Mesenteric fat pad (tissue), 1 donor: ENCODE results near the gene SLX4. TPM values are rescaled to one million over a fixed set of nuclear protein-coding genes. Genes with fewer than 3 reads are reported as not detected.

Source experiments
- DNase-seq: peaks from one replicate; pipeline ENCODE4 v3.0.0-alpha.2; 2020; ENCODE audit warnings: low spot score
- total RNA-seq: library from RNA; stranded (reverse); fragmentation: NEBNext Ultra II Directional; extraction: Animal tissue kit (Norgen Biotek cat#: 25700); gene quantifications from one replicate; pipeline ENCODE4 v1.2.1, GENCODE V29; 2021
- donor health status: DM: yes; HTN: yes; CAD: no.

SLX4 gene
- total RNA-seq, 1 donor from 2014 or later, result 4.4 TPM

DNA sequence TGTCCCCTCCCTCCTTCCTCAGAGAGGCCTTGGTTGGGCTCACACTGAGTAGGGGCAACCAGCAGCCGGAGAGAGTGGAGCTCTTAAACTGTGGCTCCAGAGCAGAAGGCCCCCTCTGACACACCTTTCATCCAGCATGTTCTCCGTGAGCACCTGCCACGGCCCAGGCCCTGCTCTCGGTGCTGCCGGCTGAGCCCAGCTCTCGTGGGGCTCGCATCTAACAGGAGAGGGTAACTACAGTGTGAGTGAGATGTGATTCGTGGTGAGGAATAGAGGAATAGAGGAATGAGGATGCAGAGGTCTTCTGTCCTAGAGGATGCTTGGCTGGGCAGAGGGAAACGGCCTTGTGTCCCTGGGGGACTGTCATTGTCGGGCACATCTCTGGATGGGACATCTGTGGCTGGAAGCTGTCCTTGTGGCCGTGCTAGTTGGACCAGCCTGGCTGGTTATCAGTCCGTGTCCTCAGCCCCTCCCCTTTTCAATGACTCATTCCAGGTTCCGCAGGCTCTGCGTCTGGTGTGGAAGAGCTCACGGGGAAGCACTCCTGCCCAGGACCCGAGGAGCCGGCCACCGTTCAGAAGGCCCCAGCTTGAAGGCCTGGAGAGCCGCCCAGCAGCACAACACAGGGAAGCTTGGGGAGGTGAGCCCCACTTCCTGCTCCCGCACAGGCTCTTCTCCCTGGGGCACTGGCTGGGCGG, 31.1 kb upstream of the SLX4 start:
- peak; percentile 65 for DNase-seq

DNA sequence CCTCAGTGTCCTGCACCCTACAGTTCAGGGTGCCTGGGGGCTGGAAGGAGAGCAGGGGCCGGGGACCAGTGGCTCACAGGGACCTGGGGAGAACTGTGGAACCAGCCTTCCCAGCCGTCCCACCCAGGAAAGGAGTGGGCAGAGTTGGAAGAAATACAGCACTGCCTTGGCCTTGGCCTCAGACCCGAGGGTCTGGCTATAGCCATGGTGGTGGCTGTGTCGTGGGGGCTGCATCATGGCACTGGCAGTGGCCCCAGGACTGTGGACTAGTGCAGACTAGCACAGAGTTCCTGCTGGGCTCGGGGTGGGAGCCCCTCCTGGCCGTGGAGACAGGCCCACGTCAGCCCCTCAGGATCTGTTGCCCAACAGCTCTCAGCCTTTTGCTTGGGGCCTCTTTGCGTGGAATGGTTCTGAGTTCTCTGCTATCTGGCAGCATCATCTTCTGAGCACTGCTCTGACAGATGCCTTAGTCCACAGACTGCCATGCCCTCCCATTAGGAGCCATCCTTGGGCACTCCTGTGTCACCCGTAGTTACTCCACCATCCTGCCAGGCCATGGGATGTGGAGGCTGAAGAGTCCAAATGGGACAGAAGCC, 30.5 kb upstream of the SLX4 start:
- peak; percentile 64 for DNase-seq

DNA sequence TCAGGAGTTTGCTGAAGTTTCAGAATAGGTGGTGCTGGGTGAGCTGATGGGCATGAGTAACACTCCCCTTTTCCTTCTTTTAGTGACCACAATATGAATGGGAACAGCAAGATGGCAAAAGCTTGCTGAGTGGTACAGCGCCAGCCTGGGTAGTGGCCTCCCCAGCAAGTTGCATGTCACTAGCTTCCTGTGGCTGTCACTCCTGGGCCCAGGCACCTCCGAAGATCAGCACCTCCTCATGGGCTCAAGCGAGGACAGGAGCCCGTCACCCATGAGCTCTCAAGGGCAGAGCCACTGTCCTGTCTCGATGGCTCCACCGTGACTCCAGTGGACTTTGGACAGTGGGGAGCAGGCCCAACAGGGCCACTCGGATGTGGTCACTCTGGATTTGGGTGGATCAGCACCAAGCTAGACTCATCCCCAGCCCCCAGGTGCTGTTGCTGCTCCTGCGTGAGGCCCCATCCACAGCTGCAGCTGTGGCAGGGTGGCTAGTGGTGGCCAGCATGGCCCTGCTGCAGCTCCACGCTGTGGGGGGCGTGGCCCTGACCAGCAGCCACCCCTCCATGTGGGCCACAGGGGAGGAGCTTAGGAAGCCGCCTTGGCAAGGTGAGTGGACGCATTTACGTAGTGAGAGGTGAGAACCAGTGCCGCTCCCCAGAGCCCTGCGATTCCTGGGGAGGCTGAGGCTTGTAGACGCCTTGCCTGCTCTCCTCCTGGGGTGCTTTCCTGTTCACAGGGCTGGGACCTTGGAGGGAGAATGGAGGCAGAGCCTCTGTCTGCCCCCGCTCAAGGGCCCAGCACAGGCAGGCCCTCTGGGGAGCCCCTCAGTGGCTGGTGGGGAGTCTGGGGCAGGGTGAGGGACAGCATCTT, 29.5 kb upstream of the SLX4 start:
- peak; percentile 78 for DNase-seq

DNA sequence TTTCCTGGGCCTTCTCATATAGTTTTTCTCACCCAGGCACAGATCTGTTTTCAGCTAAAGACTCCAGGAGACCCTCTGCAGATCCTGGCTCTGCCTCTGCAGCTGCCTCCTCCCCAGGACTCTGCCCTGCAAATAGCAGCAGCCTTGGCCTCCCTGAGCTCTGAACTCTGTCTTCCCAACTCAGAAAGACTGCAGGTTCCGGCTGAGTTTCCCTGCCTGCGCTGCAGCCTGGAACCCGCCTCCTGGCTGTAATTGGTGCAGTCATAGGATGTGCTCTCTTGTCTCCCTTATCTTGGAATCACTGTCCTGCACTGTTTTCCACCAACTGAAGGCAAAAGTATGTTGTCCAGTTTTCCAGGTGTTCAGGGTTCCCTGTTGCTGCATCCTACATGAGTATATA, 28.8 kb upstream of the SLX4 start:
- DNase-seq, result peak; percentile 45

DNA sequence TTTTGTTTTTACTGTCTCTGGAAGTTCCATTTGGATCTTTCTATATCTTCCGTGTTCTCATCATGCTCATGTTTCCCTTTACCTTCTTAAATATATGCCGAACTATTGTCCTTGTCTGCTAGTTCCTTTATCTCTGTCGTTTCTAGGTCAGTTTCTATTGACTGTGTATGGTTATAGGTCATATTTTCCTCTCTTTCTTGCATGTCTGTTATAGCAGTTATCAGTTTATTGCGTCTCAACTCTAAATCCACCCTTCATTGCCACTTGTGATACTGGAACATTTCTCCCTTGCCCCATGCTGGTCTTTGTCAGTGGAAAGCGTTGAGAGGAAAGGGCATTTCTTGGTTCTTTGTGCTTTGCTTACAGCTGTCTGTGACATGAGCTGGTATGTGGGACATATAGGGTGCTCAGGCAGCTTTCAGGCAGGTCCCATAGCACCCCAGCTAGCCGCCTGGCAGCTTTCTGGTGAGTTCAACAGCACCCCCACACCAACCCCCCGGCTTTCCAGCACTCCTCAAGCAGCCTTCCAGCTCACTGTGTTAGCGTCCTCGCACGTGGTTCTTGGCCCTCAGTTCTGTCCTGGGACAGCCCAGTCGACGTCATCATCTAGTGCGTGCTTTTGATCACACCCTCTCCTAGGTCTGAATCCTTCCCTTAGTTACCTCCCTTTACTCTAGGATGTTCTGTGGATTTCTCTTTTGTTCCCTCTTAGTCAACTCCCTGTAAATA, 27.7 kb upstream of the SLX4 start:
- DNase-seq, result peak; percentile 64

DNA sequence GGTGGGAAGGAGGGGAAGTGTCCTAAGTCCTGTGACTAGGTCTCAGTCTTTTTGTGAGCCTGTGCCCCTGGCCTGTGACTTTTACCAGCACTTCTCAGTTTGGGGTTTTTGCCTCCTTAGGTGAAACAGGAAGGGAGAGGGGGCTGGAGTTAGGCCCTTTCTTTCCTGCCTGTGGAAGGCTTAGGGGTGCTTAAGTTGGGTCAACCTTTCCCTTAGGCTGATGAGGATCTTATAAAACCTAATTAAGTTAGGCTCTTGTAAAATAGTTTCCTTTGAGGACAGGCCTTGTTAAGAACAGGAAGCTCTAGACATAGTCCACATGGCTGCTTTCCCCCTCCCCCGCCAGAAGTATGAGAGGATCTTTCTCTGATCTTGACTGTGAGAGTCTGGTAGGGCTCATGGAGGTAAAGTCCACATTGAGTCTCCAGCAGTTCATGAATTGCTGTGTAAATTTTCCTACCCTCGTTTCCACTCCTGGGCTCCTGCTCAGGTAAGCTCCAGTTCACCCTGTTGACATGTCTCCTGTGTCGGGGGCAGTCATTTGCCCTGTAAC, 26.0 kb upstream of the SLX4 start:
- DNase-seq, result peak; percentile 4

DNA sequence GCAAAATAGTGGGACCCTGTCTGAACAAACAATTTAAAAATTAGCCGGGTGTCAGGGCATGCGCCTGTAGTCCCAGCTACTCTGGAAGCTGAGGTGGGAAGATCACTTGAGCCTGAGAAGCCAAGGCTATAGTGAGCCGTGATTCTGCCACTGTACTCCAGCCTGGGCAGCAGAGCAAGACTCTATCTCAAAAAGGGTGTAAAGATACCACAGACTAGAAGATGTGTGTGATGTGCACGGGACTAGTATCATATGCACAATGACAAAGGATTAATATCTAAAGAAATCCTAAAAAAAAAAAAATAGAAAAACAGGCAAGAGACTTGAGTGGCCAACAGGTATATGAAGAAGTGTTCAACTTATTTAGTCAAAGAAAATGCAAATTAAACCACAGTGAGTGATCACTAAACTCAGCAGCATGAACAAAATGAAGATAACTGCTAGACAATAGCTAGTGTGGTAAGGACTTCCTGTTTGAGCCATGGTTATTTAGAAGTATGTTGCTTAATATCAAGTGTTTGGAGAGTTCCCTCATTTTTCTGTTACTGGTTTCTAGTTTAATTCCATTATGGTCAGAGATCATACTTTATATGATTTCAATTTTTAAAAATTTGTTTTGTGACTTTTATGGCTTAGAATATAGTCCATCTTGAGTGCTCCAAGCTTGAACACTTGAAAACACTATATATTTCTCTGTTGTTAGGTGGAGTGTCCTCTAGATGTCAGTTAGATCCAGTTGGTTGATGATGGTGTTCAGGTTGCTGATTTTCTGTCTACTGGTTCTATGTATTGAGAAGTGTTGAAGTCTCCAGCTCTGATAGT, 14.7 kb upstream of the SLX4 start:
- peak; percentile 18 for DNase-seq

DNA sequence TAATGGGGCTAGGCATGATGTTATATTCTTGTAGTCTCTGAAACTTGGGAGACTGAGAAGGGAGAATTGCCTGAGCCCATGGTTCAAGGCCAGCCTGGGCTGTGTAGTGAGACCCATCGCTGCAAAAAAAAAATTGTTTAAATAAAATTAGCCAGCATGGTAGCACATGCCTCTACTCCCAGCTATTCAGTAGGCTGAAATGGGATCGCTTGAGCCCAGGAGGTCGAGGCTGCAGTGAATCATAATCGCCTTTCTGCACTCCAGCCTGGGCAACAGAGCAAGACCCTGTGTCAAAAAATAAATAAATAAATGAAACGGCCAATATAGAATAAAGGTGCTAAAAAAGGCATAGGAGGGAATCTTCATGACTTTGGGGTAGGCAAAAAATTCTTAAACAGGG, 13.9 kb upstream of the SLX4 start:
- DNase-seq, result no peak

DNA sequence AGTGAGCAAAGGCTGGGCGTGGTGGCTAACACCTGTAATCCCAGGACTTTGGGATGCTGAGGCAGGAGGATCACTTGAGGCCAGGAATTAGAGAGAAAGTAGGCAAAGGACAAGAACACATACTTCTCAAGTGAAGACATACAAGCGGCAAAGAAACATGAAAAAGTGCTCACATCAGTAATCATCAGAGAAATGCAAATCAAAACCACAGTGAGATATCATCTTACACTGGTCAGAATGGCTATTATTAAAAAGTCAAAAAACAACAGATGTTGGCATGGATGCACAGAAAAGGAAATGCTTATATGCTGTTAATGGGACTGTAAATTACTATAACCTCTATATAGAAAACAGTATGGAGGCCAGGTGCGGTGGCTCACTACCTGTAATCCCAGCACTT, 12.2 kb upstream of the SLX4 start:
- peak; percentile 24 for DNase-seq

DNA sequence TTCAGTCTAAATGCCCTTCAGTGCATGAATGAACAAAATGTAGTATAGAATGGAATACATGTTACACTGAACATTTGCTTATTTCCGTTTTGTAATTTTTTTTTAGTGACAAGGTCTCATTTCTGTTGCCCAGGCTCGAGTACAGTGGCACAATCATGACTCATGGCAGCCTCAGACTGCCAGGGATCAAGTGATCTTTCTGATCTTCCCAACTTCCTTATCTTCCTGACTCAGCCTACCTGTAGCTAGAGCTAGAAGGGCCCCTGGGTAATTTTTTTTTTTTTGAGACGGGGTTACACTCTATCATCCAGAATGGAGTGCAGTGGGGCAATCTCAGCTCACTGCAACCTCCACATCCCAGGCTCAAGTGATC, 7.3 kb upstream of the SLX4 start:
- DNase-seq, result peak; percentile 3

DNA sequence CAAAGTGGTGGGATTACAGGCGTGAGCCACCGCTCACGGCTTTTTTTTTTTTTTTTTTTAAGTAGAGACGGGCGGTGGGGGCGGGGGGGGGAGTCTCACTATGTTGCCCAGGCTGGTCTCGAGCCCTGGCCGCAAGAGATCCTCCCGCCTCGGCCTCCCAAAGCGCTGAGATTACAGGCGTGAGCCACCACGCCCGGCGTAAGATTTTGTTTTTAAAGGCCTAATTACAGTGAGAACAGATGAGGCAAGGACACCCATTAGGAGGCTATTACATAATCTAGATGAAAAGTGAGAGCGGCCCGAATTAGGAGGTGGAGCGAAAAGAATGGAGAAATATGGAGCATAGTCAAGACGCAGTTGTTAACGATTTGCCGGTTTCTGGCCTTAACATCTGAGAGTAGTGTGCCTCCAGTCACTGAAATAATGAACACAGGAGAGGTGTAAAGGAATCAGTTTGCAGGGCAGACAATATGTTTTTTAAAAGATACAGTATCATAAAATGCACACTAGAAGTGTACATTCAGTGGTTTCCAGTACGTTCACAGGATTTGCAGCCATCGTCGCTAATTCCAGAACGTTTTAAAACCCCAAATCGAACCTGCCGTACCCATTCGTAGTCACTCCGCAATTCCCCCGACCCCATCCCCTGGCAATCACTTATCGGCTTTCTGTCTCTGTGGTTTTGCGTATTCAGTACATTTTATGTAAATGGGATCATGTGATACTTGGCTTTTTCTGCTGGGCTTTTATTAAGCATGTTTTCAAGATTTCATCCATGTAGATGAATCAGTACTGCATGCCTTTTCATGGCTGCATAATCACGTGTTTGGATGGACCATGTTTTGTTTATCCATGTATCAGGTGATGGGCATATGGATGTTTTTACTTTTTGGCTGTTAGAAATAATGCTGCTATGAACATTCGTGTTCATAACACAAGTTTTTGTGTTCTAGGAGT, 1.4 kb upstream of the SLX4 start:
- DNase-seq, result peak; percentile 49

DNA sequence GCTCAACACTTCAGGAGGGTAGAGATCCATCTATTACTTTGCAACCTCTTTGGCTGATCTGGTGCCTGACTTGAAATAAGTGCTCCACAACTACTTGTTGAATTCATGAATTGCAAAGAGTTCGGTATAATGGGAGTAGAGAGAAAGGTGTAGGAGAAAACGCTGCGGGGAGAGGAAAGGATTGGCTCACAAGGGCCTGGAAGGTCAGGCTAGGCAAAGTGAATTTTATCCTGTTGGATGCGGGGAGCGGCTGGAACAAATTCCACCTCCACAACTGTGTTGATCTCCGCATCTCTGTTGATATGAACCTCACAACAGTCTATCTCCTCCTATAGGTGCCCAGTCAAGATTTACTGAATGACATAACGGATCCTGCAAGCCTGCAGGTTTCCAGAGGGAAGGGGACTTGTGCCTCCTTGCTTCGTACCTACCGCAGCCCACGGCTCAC, 684 bp downstream of the SLX4 start:
- DNase-seq, result no peak

DNA sequence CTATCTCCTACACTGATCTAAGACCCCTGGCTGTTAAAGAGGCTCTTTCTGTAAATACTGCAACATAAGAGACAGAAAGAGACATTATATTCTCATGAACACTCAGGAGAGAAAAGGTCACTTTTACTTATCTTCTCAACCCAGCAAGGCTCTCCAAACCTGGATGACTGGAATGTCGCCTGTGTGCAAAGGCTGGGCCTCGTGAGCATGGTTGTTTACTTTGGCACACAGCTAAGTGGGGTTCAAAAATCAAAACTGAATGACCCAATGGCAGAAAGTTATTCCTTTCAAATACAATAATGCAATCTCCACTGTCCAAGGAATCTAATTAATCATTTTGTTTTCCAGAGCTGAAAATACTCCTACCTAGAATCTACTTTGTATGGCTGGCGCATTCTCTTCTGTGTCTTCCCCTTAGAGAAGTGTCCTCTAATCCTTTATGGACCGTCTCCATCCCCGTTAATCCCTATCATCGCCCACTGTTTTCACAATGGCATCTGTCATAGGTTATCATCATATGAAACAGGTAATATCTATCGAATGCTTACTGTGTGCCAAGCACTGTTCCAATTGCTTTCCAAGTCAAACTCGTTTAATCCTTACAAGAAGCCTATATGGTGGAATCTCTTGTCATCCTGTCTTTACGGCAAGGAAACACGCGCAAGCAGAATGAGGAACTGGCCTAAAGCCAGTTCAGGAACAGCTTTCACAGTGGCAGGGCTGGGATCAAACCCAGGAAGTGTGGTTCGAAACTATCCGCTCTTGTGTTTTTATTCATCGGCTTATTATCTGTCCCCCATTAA, 1.3 kb downstream of the SLX4 start:
- peak; percentile 4 for DNase-seq

DNA sequence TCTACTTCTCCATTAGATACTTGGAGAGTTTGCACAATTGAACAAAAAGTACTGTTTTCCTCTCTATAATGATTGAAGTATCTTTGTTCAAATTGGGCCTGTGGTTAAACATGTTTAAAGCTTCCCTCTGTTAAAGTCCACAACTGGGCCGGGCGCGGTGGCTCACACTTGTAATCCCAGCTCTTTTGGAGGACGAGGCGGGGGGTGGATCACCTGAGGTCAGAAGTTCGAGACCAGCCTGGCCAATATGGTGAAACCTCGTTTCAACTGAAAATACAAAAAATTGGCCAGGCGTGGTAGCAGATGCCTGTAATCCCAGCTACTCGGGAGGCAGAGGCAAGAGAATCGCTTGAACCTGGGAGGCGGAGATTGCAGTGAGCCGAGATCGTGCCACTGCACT, 2.4 kb downstream of the SLX4 start:
- DNase-seq, result peak; percentile 51

DNA sequence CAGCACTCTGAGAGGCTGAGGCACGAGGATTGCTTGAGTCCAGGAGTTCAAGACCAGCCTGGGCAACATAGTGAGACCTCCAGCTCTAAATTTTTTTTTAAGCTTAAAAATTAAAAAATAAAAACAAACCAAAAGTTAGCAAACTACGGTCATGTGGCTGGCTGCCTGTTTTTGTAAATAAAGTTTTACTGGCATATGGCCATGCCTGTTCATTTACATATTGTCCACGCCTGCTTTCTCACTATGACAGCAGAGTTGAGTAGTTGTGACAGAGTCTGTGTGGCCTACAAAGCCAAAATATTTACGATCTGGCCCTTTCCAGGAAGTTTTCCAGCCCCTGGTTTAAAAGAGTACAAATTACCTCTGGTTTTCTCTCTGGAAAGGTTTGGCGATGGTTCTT, 3.3 kb downstream of the SLX4 start:
- DNase-seq, result no peak

DNA sequence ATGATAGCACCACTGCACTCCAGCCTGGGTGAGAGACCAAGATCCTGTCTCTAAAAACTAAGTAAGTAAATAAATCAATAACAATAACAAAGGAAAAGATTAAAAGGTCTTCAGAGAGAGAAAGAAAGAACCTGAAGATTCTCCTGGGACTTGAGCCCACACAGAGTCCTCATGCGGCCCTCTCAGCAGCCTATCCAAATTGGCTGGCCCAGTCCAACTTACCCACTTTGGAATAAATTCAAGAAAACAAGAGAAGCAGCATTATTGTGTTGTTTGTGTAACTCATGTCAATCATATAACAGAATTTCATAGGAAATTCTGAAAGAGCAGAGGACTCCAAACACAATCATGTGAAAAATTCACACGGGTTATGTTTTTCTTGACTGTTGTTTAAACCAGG, 3.8 kb downstream of the SLX4 start:
- peak; percentile 2 for DNase-seq

DNA sequence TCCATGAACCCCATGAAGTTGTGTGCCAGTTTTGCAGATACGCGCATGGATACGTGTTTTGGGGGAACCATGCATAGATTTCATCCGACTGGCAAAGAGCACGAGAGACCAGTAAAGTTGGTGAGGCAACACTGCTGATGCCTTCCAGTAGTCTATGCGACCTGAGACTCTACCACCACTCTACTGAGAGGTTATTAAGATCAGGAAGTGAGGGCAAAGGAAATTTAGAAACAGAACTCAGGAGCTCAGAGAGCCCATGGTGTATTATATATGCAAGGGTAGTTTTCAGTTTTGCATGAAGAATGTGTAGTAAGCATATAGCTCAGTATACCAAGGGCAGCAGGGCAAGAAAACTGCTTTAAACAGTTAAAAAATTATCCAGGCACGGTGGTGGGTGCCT, 4.2 kb downstream of the SLX4 start:
- DNase-seq, result no peak

DNA sequence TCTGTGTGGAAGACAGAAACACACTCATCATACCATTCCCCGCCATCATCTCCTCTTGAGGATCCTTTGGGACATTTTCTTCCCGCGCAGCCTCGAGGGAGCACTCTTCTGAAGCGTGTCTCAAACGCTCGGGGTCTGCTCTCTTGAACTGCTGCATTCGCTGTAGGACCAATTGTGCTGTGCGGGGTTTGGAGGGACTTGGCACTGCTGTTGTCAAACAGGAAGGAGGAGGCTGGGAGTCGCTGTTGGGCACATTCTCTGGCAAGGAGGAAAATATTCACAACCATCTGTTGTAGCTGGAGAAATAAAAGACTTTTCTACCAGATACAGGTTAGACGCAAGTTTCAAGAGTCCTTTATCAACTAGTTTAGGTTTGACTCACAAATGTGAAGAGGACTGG, 5.0 kb downstream of the SLX4 start:
- peak; percentile 37 for DNase-seq

DNA sequence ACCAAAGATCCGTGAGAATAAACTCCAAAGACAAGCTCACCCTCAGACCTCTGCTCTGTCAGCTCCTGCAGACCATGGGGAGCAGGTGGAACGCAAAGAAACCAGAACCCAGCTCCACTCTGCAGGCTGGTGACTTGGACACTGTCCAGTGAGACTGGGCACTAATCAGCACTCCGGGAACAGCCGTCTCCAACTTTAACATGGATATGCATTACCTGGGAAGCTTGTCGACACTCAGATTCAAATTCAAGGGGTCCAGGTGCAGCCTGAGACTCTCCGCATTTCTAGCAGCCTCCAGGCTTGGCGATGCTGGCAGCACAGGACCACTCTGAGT, 9.1 kb downstream of the SLX4 start:
- DNase-seq, result no peak
